KOPT-K1 (cell line): ENCODE measurements around the gene SLC25A33.

Experiments
- H3K27ac ChIP-seq: fragments of 200-600 bp; sonication (generic); 2 replicates; pipeline ENCODE4 v1.5.1; 2016; ENCODE audit warnings: antibody characterized with exemption, mild to moderate bottlenecking, low read depth, low read length; ENCODE audit not compliant: poor library complexity, severe bottlenecking
- H3K36me3 ChIP-seq: fragments of 200-600 bp; sonication (generic); 2 replicates; pipeline ENCODE4 v1.5.1; 2017; ENCODE audit warnings: antibody characterized with exemption, mild to moderate bottlenecking, low read length, moderate library complexity; ENCODE audit not compliant: insufficient read depth
- H3K9me3 ChIP-seq: fragments of 200-600 bp; sonication (generic); 2 replicates; pipeline ENCODE4 v1.5.1; 2017; ENCODE audit warnings: antibody characterized with exemption, low read length, mild to moderate bottlenecking; ENCODE audit not compliant: insufficient read depth, poor library complexity, severe bottlenecking

SLC25A33 gene

GRCh38 chr1:9599741-9600140 lies 60.5 kb downstream of the SLC25A33 start:
- Histone ChIP-seq H3K27ac (no peak overlapping the region), H3K36me3 (peaks cover 98% of the 10 kb centered on the region), H3K9me3 (no peaks in the 10 kb centered on the region)

GRCh38 chr1:9600861-9601834 lies 61.9 kb downstream of the SLC25A33 start:
- Histone ChIP-seq H3K36me3 (peaks cover 100% of the 10 kb centered on the region), H3K27ac (no peak overlapping the region), H3K9me3 (no peaks in the 10 kb centered on the region)

GRCh38 chr1:9601942-9602793 lies 62.9 kb downstream of the SLC25A33 start:
- Histone ChIP-seq H3K27ac (no peak overlapping the region), H3K9me3 (no peaks in the 10 kb centered on the region), H3K36me3 (peaks cover 100% of the 10 kb centered on the region)

GRCh38 chr1:9602794-9603167 lies 63.5 kb downstream of the SLC25A33 start:
- Histone ChIP-seq H3K27ac (no peak overlapping the region), H3K36me3 (peaks cover 100% of the 10 kb centered on the region)

GRCh38 chr1:9603307-9603706 lies 64.0 kb downstream of the SLC25A33 start:
- H3K36me3 ChIP-seq: peaks cover 100% of the 10 kb centered on the region
- H3K27ac ChIP-seq: no peak overlapping the region
- no peaks in the 10 kb centered on the region for H3K9me3 ChIP-seq

More at GRCh38 chr1:9602794-9603167, 63.5 kb downstream of the SLC25A33 start:
- no peaks in the 10 kb centered on the region for H3K9me3 ChIP-seq

- H3K36me3 ChIP-seq: peaks cover 100% of the 10 kb centered on the region
- H3K9me3 ChIP-seq: no peaks in the 10 kb centered on the region
- no peak overlapping the region for H3K27ac ChIP-seq
Measured at GRCh38 chr1:9603766-9604753, 64.8 kb downstream of the SLC25A33 start.

GRCh38 chr1:9604836-9605235 lies 65.6 kb downstream of the SLC25A33 start:
- Histone ChIP-seq H3K36me3 (peaks cover 100% of the 10 kb centered on the region), H3K9me3 (no peaks in the 10 kb centered on the region), H3K27ac (no peak overlapping the region)

- H3K27ac ChIP-seq: no peak overlapping the region
- peaks cover 100% of the 10 kb centered on the region for H3K36me3 ChIP-seq
Measured at GRCh38 chr1:9605946-9606455, 66.7 kb downstream of the SLC25A33 start.

GRCh38 chr1:9606458-9606857 lies 67.2 kb downstream of the SLC25A33 start:
- no peaks in the 10 kb centered on the region for H3K9me3 ChIP-seq
- H3K27ac ChIP-seq: no peak overlapping the region
- H3K36me3 ChIP-seq: peaks cover 100% of the 10 kb centered on the region

More at GRCh38 chr1:9605946-9606455, 66.7 kb downstream of the SLC25A33 start:
- H3K9me3 ChIP-seq: no peaks in the 10 kb centered on the region

- Histone ChIP-seq H3K9me3 (no peaks in the 10 kb centered on the region), H3K36me3 (peaks cover 100% of the 10 kb centered on the region), H3K27ac (no peak overlapping the region)
Measured at GRCh38 chr1:9606948-9607347, 67.7 kb downstream of the SLC25A33 start.

- Histone ChIP-seq H3K27ac (no peak overlapping the region), H3K9me3 (no peaks in the 10 kb centered on the region), H3K36me3 (peaks cover 100% of the 10 kb centered on the region)
Measured at GRCh38 chr1:9607352-9607751, 68.1 kb downstream of the SLC25A33 start.

GRCh38 chr1:9609998-9610397 lies 70.7 kb downstream of the SLC25A33 start:
- no peak overlapping the region for H3K27ac ChIP-seq
- H3K9me3 ChIP-seq: no peaks in the 10 kb centered on the region
- peaks cover 100% of the 10 kb centered on the region for H3K36me3 ChIP-seq

GRCh38 chr1:9610548-9610947 lies 71.3 kb downstream of the SLC25A33 start:
- Histone ChIP-seq H3K36me3 (peaks cover 97% of the 10 kb centered on the region), H3K27ac (no peak overlapping the region), H3K9me3 (no peaks in the 10 kb centered on the region)

GRCh38 chr1:9611716-9612115 lies 72.5 kb downstream of the SLC25A33 start:
- peaks cover 85% of the 10 kb centered on the region for H3K36me3 ChIP-seq
- no peak overlapping the region for H3K27ac ChIP-seq
- H3K9me3 ChIP-seq: no peaks in the 10 kb centered on the region
